ENCODE results near the gene SPTLC3.

SPTLC3 gene

GRCh38 chr20:12987261-12987660 lies 21.5 kb upstream of the SPTLC3 start:
- no peak for DNase-seq

GRCh38 chr20:12989586-12990115 lies 19.1 kb upstream of the SPTLC3 start:
- DNase-seq, result no peak

- DNase-seq, result no peak
Measured at GRCh38 chr20:12997128-12997655, 11.6 kb upstream of the SPTLC3 start.

- no peak for DNase-seq
Measured at GRCh38 chr20:12998046-12998445, 10.7 kb upstream of the SPTLC3 start.

GRCh38 chr20:12999201-12999600 lies 9.6 kb upstream of the SPTLC3 start:
- no peak for DNase-seq

GRCh38 chr20:13002251-13002650 lies 6.5 kb upstream of the SPTLC3 start:
- DNase-seq, result no peak

GRCh38 chr20:13006825-13007224 lies 1.9 kb upstream of the SPTLC3 start:
- DNase-seq, result no peak

GRCh38 chr20:13007596-13007995 lies 1.2 kb upstream of the SPTLC3 start:
- no peak for DNase-seq

- DNase-seq, result peak; percentile 4
Measured at GRCh38 chr20:13009682-13010406, 1.1 kb downstream of the SPTLC3 start.

- DNase-seq, result no peak
Measured at GRCh38 chr20:13012886-13013285, 4.1 kb downstream of the SPTLC3 start.

GRCh38 chr20:13013411-13013810 lies 4.6 kb downstream of the SPTLC3 start:
- DNase-seq, result no peak

GRCh38 chr20:13017235-13017634 lies 8.5 kb downstream of the SPTLC3 start:
- DNase-seq, result no peak

GRCh38 chr20:13017883-13018535 lies 9.2 kb downstream of the SPTLC3 start:
- DNase-seq, result no peak

- no peak for DNase-seq
Measured at GRCh38 chr20:13021205-13021970, 12.6 kb downstream of the SPTLC3 start.

- no peak for DNase-seq
Measured at GRCh38 chr20:13022401-13023155, 13.8 kb downstream of the SPTLC3 start.

GRCh38 chr20:13024596-13024995 lies 15.8 kb downstream of the SPTLC3 start:
- DNase-seq, result no peak

- DNase-seq, result no peak
Measured at GRCh38 chr20:13025181-13025580, 16.4 kb downstream of the SPTLC3 start.

- DNase-seq, result no peak
Measured at GRCh38 chr20:13028001-13028400, 19.2 kb downstream of the SPTLC3 start.

GRCh38 chr20:13028673-13029072 lies 19.9 kb downstream of the SPTLC3 start:
- DNase-seq, result no peak

GRCh38 chr20:13029687-13030375 lies 21.1 kb downstream of the SPTLC3 start:
- no peak for DNase-seq

- no peak for DNase-seq
Measured at GRCh38 chr20:13031751-13032150, 23.0 kb downstream of the SPTLC3 start.

- no peak for DNase-seq
Measured at GRCh38 chr20:13034115-13034514, 25.3 kb downstream of the SPTLC3 start.
